LoVo (cell line): ENCODE data around the gene SDK1.

Source experiments
- DNase-seq: peaks from one replicate; pipeline ENCODE4 v3.0.0-alpha.2; 2016; ENCODE audit warnings: low spot score

SDK1 gene

DNA sequence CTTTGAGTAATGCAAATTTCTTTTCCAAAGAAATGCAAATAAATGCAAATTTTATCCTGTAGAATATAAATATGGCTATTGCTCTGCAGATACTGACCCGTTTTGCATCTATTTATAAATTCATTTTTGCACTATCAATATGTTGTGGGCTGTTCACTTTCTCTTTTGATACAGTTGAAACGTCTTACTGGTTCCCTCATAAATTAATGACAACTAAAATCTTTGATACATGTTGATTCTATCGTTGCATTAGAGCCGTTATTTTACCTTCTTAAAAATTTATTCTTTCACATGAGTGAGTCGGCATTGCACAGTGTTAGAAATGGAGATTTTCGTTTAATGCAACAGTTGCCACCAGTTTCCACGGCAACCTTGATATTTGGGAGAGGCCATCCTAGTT, 691.8 kb downstream of the SDK1 start:
- no peak for DNase-seq

DNA sequence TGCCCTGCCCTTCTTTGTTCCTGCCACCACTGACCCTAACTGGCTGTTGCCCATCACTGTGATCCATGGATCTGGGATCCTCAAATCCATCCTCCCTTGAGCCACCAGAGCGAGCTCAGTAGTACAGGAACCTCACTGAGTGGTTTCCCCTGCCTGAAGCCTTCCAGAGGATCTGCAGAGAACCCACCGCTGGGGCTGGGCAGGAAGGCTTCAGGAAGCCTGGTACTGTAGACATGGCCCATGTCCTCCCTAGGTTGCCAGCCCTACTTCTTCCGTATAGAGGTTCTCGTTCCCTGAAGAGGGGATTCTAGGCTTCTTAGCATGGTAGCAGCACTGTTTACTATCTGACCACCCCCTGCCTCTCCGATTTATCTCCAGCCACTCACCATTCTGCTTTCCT, 693.7 kb downstream of the SDK1 start:
- DNase-seq, result no peak

GRCh38 chr7:3995187-3995586, 694.1 kb downstream of the SDK1 start:
- DNase-seq, result no peak

- DNase-seq, result no peak
These were observed 697.0 kb downstream of the SDK1 start for GRCh38 chr7:3998060-3998459.

DNA sequence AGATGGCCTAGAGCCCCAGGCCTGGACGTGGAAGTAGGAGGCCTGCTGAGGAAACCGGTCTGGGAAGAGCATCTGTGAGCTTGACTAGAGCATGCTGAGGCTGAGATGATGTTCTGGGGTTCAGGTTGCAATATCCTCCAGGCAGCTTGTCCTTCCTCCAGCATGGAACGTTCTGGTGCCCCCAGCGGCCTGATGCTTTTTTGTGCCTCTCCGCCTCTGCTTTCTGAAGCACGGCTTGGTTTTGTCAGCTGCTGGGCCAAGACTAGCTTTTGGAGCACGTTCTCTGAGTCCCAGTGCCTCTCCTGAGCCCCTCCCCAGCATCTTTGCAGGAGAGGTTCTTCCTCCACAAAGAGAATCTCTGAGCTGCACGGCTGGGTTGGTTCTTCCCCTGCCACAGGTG, 699.1 kb downstream of the SDK1 start:
- DNase-seq, result no peak

- no peak for DNase-seq
These were observed 699.9 kb downstream of the SDK1 start for GRCh38 chr7:4000934-4001333.

DNA sequence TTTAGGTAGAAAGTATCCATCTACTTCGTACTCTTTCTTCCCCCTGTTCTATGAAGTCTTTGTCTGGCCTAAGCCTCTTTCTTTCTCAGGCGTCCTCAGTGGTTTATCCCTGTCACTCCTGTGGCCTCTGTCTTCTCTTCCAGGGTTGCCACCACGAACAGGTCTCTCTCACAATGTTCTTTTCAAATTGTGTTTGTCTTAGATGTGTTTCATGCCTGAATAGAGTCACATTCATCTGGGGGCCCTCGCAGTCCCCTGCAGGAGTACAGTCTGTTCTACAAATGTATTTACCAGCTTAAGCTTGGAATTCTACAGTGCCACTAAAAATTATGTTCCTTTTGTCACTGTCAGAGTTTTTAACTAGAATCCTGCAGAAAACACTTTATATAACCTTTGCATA, 700.7 kb downstream of the SDK1 start:
- no peak for DNase-seq

DNA sequence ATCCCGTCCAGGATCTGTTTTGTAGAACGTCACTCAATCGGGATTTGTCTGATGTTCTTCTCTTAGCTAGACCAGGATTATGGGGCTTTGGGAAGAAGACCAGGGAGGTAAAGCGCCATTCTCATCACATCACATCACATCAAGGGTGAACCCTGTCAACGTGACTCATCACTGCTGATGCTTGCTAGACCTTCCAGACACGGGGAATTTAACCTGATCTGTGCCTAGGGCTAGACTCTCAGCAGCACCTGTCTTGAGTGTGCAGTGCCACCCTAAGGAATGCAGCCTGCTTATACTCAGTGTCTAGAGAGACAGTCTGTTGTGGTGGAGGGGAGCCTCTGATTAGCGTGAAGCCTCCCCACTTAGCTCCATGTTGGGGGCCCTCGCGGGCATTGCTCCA, 702.5 kb downstream of the SDK1 start:
- DNase-seq, result no peak

GRCh38 chr7:4006687-4007086, 705.6 kb downstream of the SDK1 start:
- no peak for DNase-seq

DNA sequence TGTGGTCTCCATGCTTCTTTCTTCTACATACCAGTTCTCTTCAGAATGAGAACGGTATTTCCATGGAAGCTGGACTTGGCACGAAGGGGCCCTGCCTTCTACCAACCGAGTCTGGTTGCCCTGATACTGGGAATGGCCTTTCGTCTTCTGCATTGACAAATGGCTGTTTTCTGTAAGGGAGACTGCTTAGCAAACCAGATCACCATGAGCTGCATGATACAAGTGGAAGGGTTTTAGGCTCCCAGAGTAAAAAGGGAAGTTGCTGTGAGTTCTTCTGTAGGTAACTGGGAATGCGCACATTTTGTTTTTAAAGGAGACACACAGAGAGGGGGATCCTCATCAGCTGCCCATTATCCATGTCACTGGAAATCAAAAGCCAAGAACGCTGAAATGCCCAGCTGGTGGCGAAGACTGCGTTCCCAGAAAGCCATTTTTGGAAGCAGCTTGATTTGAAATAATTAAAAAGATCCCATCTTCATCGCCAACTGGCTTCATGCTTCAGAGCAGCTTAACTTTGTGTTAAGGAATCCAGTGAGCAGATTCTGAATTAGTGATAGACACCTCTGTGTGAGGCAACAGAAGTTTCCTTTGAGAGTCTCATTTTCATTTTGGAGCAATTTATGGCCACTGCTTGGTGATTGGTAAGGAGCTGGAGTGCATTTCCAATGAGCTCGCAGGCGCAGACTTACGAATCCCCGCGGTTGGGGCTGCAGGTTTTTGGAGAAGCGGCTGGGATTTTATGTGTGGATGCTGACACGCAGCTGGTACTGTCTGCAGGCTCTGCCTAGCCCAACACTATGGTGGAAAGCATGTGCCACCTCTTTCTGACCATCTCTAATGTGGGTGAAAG, 708.4 kb downstream of the SDK1 start:
- no peak for DNase-seq

DNA sequence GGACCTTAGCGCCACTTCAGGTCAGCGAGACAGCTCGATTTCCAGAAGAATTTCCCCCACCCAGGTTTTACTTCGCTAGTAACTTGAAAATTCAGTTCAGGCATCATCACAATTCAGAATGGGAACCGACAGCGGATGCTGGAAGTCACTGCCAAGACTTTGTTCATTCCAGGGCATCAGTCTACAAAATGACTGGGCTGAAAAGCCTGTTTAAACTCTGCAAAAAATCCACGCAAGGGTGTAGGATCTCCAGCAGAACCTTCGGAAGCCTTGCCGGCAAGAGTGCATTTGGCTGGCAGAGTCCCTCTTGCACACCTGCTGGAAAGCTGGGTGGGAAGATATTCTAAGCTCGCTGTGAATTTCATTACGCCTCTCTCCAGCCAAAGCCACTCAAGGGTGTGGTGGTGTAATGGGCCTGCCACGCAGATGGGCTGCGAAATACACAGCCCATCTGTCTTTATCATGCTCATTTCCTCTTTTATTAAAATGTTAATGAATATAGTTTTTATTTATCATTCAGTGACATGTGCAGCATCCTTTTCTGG, 709.1 kb downstream of the SDK1 start:
- DNase-seq, result no peak

DNA sequence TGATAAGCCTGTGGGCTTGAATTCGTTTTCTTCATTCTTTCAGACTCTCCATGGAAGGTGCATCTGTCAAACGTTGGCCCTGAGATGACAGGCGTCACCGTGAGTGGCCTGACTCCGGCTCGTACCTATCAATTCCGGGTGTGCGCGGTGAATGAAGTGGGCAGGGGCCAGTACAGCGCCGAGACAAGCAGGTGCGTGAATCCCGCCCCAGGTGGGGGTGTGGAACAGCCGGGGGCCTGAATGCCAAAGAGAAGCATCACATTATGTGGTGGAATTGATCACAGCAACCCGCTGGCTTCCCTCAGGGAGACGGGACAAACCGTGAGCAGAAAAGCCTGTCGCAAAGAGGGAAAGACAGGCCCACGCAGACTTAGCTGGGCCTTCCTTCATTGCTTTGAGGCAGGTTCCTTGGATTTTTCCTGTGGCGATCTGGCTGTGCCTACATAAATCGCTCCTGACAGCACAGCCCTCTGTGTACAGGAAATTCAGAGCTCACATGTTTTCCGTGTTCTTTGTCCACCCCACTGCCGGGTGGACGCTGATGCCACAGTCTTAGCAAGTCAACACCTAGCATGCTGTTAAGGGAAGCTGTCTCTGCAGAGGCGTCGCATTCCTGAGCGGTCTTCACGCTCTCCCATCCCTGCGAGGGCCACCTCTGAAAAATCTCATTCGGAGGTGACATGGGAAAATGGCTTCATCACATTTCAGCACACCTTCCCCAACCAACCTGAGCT, 710.0 kb downstream of the SDK1 start:
- no peak for DNase-seq

DNA sequence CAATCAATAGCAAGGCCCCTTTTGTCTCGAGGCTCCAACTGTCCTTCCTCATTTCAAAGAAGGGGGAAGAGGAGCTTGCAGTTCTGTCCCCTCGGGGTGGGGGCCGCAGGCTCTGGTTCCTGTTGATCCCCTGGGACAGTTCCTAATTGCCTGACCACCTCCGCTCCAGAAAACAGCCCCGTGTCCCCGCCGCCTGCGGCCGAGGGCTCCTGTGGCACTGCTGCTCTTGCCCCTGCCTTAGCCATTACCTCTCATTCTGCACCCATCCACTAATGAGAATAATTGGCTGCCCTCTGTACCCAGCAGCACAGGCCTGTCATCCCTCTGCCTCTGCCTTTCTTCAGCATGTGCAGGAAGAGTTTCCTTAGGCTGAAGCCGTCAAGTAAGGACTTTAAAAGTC, 712.7 kb downstream of the SDK1 start:
- no peak for DNase-seq

DNA sequence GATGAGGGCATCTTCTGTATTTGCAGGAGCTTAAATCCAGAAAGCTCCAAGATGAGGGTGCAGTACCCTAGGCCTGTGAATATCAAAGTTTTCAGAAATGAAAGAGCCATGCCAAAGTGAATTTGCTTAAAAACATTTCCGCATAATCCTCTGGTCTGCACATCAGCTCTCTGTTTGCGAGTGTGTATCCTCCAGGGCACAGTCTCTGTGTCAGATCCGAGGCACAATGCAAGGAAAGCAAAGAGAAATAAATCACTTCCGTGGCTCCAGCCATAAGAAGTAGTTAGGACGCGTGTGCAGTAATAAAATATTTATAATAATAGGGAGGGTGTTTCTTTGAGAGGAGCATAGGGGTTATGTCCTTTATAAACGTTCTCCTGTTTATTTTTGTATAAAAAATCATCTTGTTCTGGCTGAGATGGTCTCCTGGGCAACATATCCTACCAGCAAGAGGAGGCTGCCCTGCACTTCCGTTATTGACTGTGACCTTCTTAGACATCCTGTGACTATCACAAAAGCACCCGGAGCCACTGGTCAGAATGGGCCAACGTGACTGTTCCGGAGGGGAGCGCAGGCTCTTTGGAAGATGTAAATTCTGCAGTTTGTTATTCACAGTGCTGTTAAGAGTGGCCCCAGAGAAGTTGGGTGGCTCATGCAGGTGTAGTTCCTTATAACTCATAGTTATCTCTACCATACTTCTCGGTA, 713.4 kb downstream of the SDK1 start:
- no peak for DNase-seq

DNA sequence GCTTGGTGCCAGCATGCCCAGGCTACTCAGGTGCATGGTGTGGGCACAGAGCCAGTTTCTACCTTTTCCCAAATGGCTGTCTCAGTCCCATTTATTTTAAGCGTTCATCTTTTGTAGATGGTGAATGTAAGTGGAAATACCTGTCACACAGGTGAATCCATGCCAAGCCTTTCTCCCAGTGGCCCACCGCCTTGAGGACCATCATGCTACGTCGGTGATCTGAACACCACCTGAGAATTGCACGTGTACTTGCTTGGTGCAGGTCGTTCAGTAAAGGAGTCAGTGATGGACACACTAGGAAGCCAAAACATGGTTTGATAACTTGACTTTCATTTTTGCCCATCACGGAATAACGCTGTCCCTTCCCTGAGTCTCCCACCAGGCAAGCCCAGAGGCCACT, 714.3 kb downstream of the SDK1 start:
- DNase-seq, result no peak

GRCh38 chr7:4015996-4016395, 714.9 kb downstream of the SDK1 start:
- no peak for DNase-seq

- DNase-seq, result no peak
These were observed 716.0 kb downstream of the SDK1 start for GRCh38 chr7:4017081-4017480.

- DNase-seq, result no peak
These were observed 716.7 kb downstream of the SDK1 start for GRCh38 chr7:4017785-4018184.

GRCh38 chr7:4018601-4019316, 717.7 kb downstream of the SDK1 start:
- DNase-seq, result no peak

DNA sequence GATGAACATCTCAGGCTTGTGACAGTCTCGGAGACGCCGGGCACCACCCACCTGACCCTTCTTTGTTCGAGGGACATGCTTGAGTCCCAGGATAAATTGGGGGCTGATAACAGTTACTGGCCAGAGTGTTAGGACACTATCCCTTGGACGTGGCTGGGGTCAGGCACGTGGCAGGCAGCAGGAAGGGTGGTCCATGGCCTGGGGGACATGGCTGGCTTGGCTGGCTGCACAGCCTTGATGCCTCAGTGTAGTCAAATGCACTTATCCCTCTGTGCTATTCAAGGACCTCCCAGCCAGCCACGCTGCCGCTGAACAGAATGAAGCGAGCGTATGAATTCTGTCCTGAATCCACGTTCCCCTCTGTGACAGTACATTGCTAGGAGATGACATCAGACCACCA, 719.0 kb downstream of the SDK1 start:
- DNase-seq, result no peak

- DNase-seq, result no peak
These were observed 720.4 kb downstream of the SDK1 start for GRCh38 chr7:4021413-4021812.

- DNase-seq, result no peak
These were observed 721.2 kb downstream of the SDK1 start for GRCh38 chr7:4022265-4022664.
